ENCODE results near the gene GATB.

GATB gene

GRCh38 chr4:151788021-151788420 lies 27.2 kb upstream of the GATB start:
- in situ Hi-C loops (cut with MboI; ENCODE audit: low sequenced_read_pairs, unreplicated experiment): no loop called here
- DNase-seq (ENCODE audit: low spot score): no peak
- no peak for TF ChIP-seq CTCF (IDR thresholded peaks at IDR 0.05; ENCODE audit: borderline replicate concordance, control extremely low read depth, extremely low read depth, insufficient read depth, missing control alignments)

GRCh38 chr4:151786158-151786495 lies 25.3 kb upstream of the GATB start:
- no peak for DNase-seq (ENCODE audit: low spot score)

GRCh38 chr4:151785484-151786157 lies 24.8 kb upstream of the GATB start:
- TF ChIP-seq CTCF (IDR thresholded peaks at IDR 0.05; ENCODE audit: borderline replicate concordance, control extremely low read depth, extremely low read depth, insufficient read depth, missing control alignments): no peak
- in situ Hi-C loops (cut with MboI; ENCODE audit: low sequenced_read_pairs, unreplicated experiment): no loop called here
- no peak for DNase-seq (ENCODE audit: low spot score)

More at GRCh38 chr4:151786158-151786495, 25.3 kb upstream of the GATB start:
- no peak for TF ChIP-seq CTCF (IDR thresholded peaks at IDR 0.05; ENCODE audit: borderline replicate concordance, control extremely low read depth, extremely low read depth, insufficient read depth, missing control alignments)
- in situ Hi-C loops (cut with MboI; ENCODE audit: low sequenced_read_pairs, unreplicated experiment): no loop called here

- in situ Hi-C loops (cut with MboI; ENCODE audit: low sequenced_read_pairs, unreplicated experiment): no loop called here
- DNase-seq (ENCODE audit: low spot score): no peak
- TF ChIP-seq CTCF (IDR thresholded peaks at IDR 0.05; ENCODE audit: borderline replicate concordance, control extremely low read depth, extremely low read depth, insufficient read depth, missing control alignments): no peak
These were observed 23.9 kb upstream of the GATB start for GRCh38 chr4:151784706-151785105.

- TF ChIP-seq CTCF (IDR thresholded peaks at IDR 0.05; ENCODE audit: borderline replicate concordance, control extremely low read depth, extremely low read depth, insufficient read depth, missing control alignments): no peak
- DNase-seq (ENCODE audit: low spot score): no peak
- in situ Hi-C loops (cut with MboI; ENCODE audit: low sequenced_read_pairs, unreplicated experiment): no loop called here
These were observed 23.1 kb upstream of the GATB start for GRCh38 chr4:151783867-151784266.

- in situ Hi-C loops (cut with MboI; ENCODE audit: low sequenced_read_pairs, unreplicated experiment): no loop called here
- no peak for DNase-seq (ENCODE audit: low spot score)
- no peak for TF ChIP-seq CTCF (IDR thresholded peaks at IDR 0.05; ENCODE audit: borderline replicate concordance, control extremely low read depth, extremely low read depth, insufficient read depth, missing control alignments)
These were observed 21.5 kb upstream of the GATB start for GRCh38 chr4:151782296-151782695.
